Activated CD8-positive, alpha-beta memory T cell treated with anti-CD3 and anti-CD28 coated beads for 48 hours (primary cell): ENCODE results near the gene PLD1.
"Not testable (repeated sequence)": the region's sequence is repeated elsewhere in the genome, so short reads cannot be mapped to it uniquely, and the experiment has no call there.

Experiments
- DNase-seq, 3 experiments: peaks; one replicate each; pipeline ENCODE4 v3.0.0-alpha.2; 2020; ENCODE audit warnings: low read depth in 2 of 3, low spot score in 2 of 3

Gene PLD1

DNA sequence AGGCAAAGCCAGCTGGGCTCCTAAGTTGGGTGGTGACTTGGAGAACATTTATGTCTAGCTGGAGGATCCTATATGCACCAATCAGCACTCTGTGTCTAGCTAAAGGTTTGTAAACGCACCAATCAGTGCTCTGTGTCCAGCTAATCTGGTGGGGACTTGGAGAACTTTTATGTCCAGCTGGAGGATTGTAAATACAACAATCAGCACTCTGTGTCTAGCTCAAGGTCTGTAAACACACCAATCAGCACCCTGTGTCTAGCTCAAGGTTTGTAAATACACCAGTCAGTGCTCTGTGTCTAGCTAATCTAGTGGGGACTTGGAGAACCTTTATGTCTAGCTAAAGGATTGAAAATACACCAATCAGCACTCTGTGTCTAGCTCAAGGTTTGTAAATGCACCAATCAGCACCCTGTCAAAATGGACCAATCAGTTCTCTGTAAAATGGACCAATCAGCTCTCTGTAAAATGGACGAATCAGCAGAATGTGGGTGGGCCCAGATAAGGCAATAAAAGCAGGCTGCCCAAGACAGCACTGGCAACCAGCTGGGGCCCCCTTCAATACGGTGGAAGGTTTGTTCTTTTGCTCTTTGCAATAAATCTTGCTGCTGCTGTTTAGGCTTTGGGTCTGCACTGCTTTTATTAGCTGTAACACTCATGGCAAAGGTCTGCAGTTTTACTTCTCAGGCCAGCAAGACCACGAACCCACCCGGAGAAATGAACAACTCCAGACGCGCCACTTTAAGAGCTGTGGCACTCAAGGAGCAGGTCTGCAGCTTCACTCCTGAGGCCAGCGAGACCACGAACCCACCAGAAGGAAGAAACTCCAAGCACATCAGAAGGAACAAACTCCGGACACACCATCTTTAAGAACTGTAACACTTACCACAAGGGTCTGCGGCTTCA, 63.7 kb downstream of the PLD1 start:
- DNase-seq = not testable (repeated sequence)

DNA sequence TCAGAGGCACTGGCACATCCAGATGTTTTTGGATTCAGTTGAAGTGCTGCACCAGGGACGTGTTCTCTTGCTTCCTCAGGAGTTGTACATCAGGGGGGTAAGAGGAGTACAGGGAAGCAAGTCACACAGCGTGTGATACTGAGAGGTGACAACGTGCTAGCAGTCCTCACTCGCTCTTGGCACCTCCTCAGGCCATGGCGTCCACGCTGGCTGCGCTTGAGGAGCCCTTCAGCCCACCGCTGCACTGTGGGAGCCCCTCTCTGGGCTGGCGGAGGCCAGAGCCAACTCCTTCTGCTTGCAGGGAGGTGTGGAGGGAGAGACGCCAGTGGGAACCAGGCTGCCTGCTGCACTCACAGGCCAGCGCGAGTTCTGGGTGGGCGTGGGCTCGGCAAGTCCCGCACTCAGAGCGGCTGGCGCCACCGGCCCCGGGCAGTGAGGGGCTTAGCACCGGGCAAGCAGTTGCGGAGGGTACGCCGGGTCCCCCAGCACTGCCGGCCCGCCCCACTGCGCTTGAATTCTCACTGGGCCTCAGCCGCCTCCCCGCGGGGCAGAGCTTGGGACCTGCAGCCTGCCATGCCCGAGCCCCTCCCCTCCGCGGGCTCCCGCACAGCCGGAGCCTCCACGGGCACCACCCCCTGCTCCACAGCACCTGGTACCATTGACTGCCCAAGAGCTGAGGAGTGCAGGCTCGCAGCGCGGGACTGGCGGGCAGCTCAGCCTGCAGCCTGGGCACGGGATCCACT, 64.5 kb downstream of the PLD1 start:
- DNase-seq = no peak

DNA sequence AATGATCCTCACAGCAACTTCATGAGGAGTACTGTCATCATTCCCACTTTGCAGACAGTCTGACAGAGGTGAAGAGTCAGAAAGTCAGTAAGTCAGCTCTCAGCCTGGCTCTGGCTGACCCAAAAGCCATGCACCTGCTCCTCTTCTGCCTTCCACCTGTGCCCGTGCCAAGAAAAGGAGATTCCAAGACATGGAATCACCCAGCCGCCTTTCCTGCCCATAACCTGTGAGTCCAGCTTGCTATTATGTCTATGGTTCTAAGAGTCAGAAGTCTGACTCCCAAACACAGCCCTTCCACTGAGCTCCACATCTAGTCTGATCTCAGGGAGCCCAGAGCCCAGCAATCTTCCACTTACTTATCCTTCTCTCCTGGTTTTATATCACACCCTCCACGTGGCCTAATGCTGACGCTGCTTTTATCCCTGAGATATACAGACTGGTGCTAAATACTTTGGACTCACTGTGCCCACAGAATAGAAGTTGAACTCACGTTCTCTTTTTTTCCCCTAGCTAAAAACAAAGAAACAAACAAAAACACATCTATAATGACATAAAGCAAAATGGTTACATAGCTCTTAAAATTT, 66.0 kb downstream of the PLD1 start:
- no peak for DNase-seq

DNA sequence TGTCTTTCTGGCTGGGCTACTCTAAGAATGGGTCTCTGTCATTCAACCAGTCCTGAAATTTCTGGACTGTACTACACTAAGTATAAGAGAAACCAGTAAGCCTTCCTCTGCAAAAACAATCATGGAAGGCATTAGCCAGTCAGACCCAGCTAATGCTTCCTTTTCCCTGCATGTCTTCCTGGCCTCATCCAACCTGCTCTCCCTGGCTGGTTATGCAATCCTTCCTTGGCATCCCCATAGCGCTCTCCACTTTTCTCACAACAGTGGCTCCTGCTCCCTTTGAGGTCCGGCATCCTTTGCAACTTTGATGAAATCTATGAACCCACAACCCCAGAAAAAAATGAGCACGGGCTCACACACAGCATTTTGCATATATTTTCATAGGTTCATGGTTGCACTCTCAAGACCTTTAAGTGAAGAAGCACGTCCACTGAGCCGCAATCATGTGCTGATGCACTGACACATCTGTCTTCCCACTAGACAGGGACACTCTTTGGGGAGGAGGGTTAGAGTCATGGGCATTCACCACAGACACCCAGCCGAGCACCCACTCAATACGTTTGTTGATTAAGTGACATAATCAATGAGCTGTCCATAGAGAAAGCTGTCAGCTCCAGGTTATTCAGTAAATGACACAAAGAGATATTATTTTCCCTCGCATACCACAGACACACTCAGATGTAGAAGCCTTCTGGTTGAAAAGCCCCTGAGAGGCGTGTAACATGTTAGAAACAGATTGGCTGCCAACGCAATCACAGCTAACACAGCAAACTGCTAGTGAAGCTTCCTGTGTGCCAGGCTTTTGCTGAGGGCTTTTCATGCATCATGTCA, 66.7 kb downstream of the PLD1 start:
- DNase-seq = no peak

DNA sequence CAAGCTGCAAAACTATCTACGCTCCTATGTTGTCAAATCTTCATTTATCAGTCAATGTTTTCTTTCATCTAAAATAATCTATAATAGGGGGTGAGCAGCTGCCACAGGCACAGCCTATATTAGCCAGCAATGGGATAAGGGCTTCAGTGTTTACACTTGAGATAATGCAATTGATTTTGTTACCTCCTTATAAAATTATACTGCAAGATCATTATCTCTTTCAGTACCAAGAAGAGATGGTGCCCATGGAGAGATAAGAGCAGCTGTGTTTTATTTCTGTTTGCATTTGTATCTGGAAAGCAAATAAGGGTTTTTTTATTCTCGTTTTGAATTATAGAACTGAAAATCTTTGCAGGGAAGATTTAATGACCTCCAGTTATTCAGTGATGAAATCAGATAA, 68.9 kb downstream of the PLD1 start:
- no peak for DNase-seq

DNA sequence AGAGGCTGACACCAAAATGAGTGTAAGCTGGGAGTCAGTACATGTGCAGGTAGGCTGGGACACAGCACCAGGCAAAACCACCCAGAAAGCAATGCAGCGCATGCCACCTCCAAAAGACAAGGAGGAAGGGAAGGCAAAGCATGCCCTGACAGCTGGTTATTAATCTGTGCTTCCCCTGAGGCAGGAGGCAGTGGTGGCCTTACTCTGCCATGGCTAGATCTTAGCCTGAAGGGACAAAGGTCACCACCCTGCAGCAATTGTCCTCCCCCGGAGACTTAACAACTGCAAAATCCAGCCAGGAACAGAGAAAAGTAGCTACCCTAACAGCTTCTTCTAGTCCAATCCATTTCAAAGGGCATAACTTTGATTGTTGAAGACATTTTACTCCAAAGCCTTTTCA, 73.7 kb downstream of the PLD1 start:
- DNase-seq = no peak

DNA sequence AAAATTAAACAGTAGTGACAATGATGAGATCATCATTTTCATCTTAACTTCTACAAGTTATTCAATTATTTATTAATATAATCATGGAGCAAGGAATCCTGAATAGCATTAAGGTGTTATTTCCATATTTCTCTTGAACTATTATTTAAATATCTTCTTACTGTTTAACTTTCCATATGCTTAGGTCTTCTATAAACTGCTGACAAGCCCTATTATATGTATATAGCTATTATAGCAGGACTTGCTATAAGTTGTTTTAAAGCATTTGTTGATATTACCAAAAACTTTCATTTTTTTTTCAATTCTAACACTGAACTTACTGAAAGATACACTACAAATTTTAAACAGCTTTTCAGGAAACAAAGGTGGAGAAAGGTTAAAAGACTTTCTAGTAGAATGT, 76.7 kb downstream of the PLD1 start:
- DNase-seq = no peak

DNA sequence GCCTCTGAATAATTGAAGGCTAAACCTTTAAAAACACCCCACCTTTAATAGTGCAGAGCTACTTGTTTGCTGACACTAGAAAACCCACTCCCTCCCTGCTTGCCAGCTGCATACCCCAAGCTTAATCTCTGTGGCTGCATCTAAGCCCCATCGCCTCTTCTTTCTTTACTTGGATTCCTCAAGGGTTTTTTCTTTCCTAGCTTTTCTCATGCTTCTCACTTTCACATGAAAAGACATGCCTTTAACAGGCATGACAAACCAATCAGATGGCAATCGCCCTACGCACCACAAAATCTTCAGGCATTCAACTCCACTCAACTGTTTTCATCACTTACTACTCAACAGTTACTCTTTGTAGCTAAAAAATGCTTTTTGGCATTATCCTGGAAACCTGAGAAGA, 77.5 kb downstream of the PLD1 start:
- no peak for DNase-seq

DNA sequence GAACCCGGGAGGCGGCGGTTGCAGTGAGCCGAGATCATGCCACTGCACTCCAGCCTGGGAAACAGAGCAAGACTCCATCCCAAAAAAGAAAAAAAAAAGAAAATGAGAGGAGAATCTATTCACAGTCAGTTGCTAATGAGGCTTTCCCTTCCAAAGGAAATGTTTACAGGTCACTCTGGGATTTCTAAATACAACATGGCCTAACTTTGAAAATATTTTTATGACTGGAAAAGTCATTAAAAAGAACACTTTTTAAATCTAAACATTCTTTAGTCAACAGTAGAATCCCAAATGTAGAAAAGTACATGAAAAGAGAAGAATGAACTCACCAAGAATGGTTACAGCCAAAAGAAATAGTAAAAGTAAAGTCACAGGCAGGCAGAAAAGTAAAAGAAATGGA, 78.6 kb downstream of the PLD1 start:
- DNase-seq = no peak

DNA sequence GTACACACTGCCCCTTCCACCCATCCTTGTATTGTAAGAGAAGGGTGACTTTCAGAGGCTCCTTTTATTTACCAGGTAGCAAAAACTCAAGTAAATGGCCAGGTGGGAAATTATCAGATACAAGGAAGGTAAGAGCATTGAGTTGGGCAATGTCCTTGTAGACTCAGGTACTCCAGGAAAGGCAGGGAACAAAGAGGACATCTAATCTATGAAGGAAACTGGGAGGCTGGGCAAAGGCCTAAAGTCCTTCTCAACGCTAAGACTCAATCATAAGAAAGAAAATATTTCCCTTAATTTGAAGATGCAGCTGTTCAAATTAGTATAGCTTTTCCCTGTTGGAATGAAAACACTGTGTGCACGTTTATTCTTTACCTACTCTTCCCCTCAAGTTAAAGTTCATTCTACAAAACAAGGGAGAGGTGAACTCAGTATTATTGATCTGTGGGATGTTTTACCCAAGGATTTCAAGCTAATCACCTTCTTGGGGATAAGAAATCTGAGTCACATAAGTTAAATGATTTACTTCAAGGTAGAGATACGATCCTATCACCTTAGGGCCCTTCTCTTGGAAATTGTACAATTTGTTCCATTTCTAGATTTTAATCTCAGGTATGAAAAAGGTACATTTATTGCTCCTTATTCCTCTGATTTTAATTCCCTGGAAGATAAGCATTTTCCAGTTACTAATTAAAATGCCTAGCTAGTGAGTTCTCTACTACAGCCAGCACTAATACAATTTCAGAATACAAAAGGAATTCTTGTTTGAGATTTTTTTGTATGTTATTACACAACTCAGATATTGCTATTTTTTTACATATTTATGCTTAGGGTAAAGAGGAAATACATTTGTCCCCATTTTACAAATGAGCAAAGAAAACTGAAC, 80.6 kb downstream of the PLD1 start:
- DNase-seq = no peak

DNA sequence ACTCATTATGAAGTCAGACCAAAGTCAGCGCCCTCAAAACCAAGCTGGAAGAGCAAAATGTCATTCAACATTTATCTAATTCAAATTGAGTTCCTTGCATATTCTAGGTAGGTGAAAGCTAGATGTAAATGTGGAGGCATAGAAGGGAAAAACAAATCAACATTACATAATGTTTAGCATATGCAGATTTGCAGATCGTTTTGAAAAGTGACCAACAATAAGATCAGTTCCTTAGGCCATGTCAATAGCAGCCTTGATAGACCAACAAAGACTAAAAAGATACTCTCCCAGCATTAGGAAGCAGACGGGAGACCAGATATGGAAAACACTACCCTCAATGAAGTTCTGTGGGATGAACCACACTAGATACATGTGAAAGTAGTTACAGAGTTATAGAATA, 83.0 kb downstream of the PLD1 start:
- DNase-seq = no peak

DNA sequence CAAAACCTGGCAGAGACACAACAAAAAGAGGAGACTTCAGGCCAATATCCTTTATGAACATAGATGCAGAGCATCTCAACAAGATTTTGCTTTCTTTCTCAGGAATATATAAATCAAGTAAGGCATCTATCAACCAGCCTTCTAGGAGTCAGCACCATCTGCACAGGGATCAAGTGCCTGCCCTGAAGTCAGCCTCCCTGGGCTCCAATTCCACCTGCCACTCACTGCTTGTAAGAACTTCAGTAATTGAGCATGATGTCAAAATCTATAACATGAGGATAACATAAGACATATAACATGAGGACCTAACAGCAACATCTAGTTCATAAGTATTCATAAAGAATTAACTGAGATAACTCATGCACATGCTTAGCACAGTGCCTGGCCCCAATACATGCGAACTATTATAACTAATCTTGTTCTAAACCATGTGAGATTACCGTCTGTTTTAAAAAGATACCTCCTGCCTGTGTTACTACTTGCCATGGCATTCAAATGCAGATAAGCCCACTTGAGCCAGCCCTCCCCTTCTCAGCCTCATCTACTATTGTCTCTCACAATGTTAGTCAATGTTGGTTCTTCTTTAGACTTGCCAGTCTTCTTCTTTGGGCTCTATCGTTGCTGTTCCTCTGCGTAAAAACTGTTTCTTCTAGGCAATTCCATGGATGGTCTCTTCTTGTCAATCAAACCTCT, 91.6 kb downstream of the PLD1 start:
- DNase-seq = no peak

DNA sequence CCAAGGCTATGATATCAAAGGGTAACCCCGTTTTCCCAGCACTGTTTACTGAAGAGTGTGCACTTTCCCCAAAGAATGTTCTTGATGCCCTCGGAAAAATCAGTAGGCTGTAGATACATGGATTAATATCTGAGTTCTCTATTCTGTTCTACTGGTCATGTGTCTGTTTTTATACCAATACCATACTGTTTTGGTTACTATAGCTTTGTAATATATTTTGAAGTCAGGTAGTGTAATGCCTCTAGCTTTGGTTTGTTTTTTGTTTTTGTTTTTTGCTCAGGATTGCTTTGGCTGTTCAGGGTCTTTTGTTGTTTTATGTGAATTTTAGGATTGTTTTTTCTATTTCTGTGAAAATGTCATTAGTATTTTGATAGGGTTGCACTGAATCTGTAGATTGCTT, 95.1 kb downstream of the PLD1 start:
- DNase-seq = no peak

DNA sequence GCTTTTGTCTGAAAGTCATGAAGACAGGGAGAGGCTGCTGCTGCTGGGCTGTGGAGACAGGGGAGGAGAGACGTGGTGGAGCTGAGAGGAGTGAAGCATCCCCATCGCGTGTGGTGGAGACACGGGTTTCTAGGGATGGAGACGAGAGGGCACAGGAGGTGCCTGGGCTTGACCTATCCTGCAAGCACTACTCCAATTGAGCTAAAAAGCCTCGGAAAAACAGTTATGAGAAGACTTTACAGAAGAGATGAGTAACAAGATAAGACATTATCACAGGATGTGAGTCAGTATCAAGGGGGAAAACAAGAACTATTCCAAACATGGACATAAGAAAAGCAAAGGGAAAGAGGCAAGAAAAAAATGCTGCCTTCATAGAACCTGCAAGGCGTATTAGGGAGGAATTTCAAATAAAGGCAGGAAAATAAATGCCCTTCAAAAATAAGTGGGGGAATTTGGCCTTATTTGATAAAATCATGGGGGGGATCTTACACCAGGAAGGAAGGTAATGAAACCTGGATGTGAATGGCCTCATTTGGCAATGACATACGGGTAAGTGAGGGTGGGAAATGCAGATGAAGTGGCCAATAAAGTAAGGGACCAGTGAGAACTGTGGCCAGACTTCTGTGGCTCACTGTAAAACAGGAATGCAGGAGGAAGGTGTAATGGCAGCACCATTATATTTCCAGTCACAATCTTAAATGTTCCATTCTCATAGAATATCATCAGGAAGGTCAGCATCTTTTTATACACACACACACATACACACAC, 97.9 kb downstream of the PLD1 start:
- DNase-seq = no peak

DNA sequence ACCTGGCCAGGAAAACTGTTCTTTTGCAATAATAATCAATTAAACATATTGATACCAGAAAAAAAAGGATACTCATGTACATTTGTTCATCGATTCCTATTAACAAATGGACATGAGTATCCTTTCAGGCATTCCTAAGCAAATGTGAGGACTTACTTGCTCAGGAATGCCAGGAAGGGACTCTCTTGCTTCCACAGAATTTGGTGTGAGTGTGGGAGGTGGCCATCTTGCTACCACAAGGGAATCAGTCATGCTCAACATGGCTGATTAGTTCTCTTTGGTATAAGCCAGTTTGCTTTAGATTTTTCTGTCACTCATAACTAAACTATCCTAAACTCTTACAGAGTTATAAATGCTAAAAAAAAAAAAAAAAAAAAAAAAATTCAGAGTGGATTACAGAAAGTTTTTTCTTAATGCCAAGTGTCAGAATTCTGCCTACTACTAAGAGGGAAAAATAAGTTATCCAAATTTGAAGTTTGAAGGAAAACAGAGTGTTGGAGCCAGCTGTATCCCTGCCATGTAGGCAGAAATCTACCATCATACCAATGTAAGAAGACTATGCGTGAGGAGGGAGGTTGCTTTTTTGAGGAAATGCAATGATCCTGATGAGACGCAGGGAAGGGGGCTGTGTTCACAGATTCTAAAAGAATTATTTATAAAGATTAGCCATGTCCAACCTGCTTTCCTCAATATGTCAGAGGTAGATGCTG, 98.7 kb downstream of the PLD1 start:
- DNase-seq = no peak

DNA sequence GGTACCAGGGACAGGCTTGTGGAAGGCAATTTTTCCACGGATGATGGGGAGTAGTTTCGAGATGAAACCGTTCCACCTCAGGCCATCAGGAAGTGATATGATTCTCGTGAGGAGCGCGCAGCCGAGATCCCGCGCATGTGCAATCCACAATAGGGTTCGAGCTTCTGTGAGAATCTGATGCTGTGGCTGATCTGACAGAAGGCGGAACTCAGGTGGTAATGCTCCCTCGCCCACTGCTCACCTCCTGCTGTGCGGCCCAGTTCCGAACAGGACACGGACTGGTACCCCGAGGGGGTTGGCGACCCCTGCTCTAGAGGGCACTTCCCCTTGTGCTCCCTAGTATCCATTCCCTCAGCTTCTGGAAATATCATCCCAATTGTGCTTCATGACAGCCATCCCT, 99.9 kb downstream of the PLD1 start:
- DNase-seq = no peak

DNA sequence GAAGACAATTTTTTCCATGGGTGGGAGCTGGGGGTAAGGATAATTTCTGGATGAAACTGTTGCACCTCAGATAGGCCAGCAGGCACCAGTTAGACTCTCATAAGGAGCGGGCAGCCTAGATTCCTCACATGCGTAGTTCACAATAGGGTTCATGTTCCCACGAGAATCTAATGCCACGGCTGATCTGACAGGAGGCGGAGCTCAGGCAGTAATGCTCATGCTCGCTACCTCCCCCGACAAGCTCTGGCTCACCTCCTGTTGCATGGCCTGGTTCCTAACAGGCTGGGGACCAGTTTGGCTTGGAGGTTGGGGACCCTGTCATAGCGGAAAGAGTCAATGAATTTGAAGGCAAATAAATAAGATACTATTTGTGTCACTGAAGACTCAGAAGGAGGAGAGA, 105.5 kb downstream of the PLD1 start:
- DNase-seq = no peak

DNA sequence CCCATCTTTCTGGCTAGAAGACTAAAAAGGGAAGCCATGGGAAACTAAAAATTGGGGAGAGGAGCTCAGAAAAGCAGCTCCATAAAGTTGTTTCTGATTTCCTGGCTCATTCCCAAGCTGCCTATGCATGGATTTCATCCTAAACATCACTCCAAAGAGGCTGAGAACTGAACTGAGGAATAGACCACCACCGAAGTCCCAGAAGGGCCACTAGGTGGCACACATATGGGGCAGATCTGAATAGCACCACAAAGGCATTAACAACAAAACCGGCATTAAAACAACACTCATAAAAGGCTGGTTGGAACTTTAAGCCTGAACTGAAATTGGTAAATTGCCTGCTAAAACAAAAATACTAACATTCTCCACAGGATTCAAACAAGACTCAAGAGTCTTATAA, 106.3 kb downstream of the PLD1 start:
- no peak for DNase-seq
